Measurements from ENCODE around the gene ST7.

The ST7 gene

DNA sequence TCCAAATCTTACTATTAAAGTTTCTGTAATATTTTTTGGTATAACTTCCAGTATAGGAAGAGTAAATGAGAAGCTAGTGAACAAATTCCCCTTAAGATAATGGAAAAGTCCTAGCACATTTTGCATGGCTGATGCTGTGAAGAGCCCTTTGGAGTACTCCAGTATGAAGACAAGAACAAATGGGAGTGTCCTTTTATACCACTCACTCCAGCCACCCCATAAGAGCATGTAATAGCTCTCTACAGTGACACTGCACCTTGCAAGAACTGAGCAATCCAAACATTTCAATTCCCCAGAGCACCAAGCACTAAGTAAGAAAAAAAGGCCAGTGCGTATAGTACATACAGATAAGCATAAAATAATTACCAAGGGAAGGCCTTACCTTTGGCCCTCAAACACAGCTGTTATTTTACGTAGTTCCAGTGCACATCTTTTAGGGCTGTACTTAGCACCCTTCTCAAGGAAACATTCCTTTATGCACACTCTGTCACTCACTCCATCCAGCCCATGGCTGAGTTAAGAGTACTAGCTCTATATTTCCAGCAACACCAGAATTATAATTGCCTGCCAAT, 135.4 kb downstream of the ST7 start:
- TF ChIP-seq, protein P1, sequence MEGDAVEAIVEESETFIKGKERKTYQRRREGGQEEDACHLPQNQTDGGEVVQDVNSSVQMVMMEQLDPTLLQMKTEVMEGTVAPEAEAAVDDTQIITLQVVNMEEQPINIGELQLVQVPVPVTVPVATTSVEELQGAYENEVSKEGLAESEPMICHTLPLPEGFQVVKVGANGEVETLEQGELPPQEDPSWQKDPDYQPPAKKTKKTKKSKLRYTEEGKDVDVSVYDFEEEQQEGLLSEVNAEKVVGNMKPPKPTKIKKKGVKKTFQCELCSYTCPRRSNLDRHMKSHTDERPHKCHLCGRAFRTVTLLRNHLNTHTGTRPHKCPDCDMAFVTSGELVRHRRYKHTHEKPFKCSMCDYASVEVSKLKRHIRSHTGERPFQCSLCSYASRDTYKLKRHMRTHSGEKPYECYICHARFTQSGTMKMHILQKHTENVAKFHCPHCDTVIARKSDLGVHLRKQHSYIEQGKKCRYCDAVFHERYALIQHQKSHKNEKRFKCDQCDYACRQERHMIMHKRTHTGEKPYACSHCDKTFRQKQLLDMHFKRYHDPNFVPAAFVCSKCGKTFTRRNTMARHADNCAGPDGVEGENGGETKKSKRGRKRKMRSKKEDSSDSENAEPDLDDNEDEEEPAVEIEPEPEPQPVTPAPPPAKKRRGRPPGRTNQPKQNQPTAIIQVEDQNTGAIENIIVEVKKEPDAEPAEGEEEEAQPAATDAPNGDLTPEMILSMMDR (IDR thresholded peaks at IDR 0.05; ENCODE audit: borderline replicate concordance, control extremely low read depth, extremely low read depth, insufficient read depth, missing control alignments), result no peak
- in situ Hi-C loops (cut with MboI; ENCODE audit: low sequenced_read_pairs, unreplicated experiment), result no loop called here
- DNase-seq (ENCODE audit: low spot score), result no peak

GRCh38 chr7:117090791-117091190, 137.5 kb downstream of the ST7 start:
- in situ Hi-C loops (cut with MboI; ENCODE audit: low sequenced_read_pairs, unreplicated experiment), result no loop called here
- no peak for DNase-seq (ENCODE audit: low spot score)
- TF ChIP-seq, protein P1 (IDR thresholded peaks at IDR 0.05; ENCODE audit: borderline replicate concordance, control extremely low read depth, extremely low read depth, insufficient read depth, missing control alignments), result no peak

DNA sequence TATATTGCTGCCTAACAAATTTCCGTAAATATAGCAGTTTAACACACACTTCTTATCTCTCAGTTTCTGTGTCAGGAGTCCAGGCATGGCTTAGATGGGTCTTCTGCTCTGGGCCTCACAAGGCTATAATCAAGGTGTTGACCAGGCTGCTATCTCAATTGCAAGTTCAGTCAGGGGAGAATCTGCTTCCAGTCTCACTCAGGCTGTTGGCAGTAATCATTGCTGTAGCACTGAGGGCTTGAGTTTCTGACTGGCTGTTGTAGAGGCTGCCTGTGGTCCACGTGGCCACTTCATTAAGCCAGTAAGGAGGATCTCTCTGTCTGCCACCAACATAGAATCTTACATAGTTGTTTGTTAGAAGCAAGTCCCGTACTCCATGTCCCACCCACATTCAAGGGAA, 138.4 kb downstream of the ST7 start:
- DNase-seq (ENCODE audit: low spot score), result no peak
- TF ChIP-seq, protein P1 (IDR thresholded peaks at IDR 0.05; ENCODE audit: borderline replicate concordance, control extremely low read depth, extremely low read depth, insufficient read depth, missing control alignments), result no peak
- in situ Hi-C loops (cut with MboI; ENCODE audit: low sequenced_read_pairs, unreplicated experiment), result no loop called here

DNA sequence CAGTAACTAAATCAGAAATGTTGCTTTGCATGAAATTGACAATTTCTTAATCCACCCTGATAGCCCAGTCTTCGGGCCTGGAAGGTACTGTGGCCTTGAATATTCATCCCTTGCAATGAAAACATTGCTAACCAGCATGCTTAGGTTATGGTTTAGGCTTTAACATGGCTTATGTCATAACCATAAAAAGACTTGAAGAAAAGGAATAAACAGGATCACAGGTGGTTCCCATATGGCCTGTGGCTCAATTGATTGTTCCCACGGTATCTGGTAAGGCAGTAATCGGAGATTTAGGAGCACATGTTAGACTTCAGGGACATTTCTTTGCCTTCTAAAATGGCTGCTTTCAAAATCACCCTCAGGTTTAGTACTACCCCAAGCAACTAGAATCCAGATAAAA, 139.5 kb downstream of the ST7 start:
- no peak for DNase-seq (ENCODE audit: low spot score)
- TF ChIP-seq, protein P1 (IDR thresholded peaks at IDR 0.05; ENCODE audit: borderline replicate concordance, control extremely low read depth, extremely low read depth, insufficient read depth, missing control alignments), result no peak
- in situ Hi-C loops (cut with MboI; ENCODE audit: low sequenced_read_pairs, unreplicated experiment), result no loop called here

- TF ChIP-seq, protein P1 (IDR thresholded peaks at IDR 0.05; ENCODE audit: borderline replicate concordance, control extremely low read depth, extremely low read depth, insufficient read depth, missing control alignments), result no peak
- in situ Hi-C loops (cut with MboI; ENCODE audit: low sequenced_read_pairs, unreplicated experiment), result no loop called here
- DNase-seq (ENCODE audit: low spot score), result no peak
Measured at GRCh38 chr7:117094457-117094856, 141.2 kb downstream of the ST7 start.

DNA sequence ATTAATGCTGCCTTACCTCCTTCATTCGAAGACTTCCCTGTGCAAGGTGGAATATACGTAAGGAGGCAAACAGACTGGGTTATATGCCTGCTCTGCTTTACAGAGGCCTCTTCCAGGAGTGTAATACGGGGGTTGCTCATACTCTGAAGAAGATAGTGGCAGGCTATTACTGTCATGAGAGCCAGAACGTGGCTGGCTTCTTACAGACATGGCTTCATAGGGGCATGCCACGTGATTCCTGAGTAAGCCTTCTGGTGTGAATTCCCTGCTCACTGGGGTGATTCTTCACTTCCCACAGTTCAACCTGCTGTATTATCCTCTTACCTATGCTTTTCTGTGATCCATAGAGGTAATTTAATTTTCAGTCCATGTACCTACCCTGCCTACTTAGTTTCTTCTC, 141.8 kb downstream of the ST7 start:
- TF ChIP-seq, protein P1 (IDR thresholded peaks at IDR 0.05; ENCODE audit: borderline replicate concordance, control extremely low read depth, extremely low read depth, insufficient read depth, missing control alignments), result no peak
- in situ Hi-C loops (cut with MboI; ENCODE audit: low sequenced_read_pairs, unreplicated experiment), result no loop called here

More for the DNA sequence above, 141.8 kb downstream of the ST7 start:
- no peak for DNase-seq (ENCODE audit: low spot score)
